ENCODE data around the gene GAS2.

GAS2 gene

GRCh38 chr11:22787055-22787454 is 120.6 kb downstream of the GAS2 start:
- no peak for DNase-seq (ENCODE audit: low read depth, low spot score)

GRCh38 chr11:22787551-22788162 is 121.2 kb downstream of the GAS2 start:
- peak; percentile 20 for DNase-seq (ENCODE audit: low read depth, low spot score)

GRCh38 chr11:22792497-22792896 is 126.1 kb downstream of the GAS2 start:
- DNase-seq (ENCODE audit: low read depth, low spot score), result peak; percentile 28

- no peak for DNase-seq (ENCODE audit: low read depth, low spot score)
Observed at GRCh38 chr11:22795914-22796313, 129.5 kb downstream of the GAS2 start.

GRCh38 chr11:22797047-22797446 is 130.6 kb downstream of the GAS2 start:
- no peak for DNase-seq (ENCODE audit: low read depth, low spot score)

GRCh38 chr11:22798901-22799300 is 132.5 kb downstream of the GAS2 start:
- DNase-seq (ENCODE audit: low read depth, low spot score), result no peak

GRCh38 chr11:22800482-22800881 is 134.1 kb downstream of the GAS2 start:
- no peak for DNase-seq (ENCODE audit: low read depth, low spot score)

GRCh38 chr11:22802861-22803260 is 136.4 kb downstream of the GAS2 start:
- DNase-seq (ENCODE audit: low read depth, low spot score), result no peak

- DNase-seq (ENCODE audit: low read depth, low spot score), result no peak
Observed at GRCh38 chr11:22807391-22807790, 141.0 kb downstream of the GAS2 start.

GRCh38 chr11:22807855-22808570 is 141.6 kb downstream of the GAS2 start:
- no peak for DNase-seq (ENCODE audit: low read depth, low spot score)

- no peak for DNase-seq (ENCODE audit: low read depth, low spot score)
Observed at GRCh38 chr11:22808571-22809197, 142.3 kb downstream of the GAS2 start.

- no peak for DNase-seq (ENCODE audit: low read depth, low spot score)
Observed at GRCh38 chr11:22809893-22810292, 143.5 kb downstream of the GAS2 start.

- DNase-seq (ENCODE audit: low read depth, low spot score), result no peak
Observed at GRCh38 chr11:22822203-22822602, 155.8 kb downstream of the GAS2 start.

GRCh38 chr11:22828373-22828772 is 162.0 kb downstream of the GAS2 start:
- DNase-seq (ENCODE audit: low read depth, low spot score), result no peak

- peak; percentile 86 for DNase-seq (ENCODE audit: low read depth, low spot score)
Observed at GRCh38 chr11:22829231-22830081, 163.0 kb downstream of the GAS2 start, which contains the start of gene SVIP. TSS of gene SVIP (minus strand) at chr11:22829801. CDS start at chr11:22829748, 53 bp downstream.

- no peak for DNase-seq (ENCODE audit: low read depth, low spot score)
Observed at GRCh38 chr11:22830082-22830414, 163.6 kb downstream of the GAS2 start.

- DNase-seq (ENCODE audit: low read depth, low spot score), result no peak
Observed at GRCh38 chr11:22832315-22833015, 166.1 kb downstream of the GAS2 start.

GRCh38 chr11:22846726-22847125 is 180.3 kb downstream of the GAS2 start:
- DNase-seq (ENCODE audit: low read depth, low spot score), result no peak

GRCh38 chr11:22851477-22851876 is 185.1 kb downstream of the GAS2 start:
- DNase-seq (ENCODE audit: low read depth, low spot score), result no peak

- no peak for DNase-seq (ENCODE audit: low read depth, low spot score)
Observed at GRCh38 chr11:22859756-22860155, 193.3 kb downstream of the GAS2 start.

- no peak for DNase-seq (ENCODE audit: low read depth, low spot score)
Observed at GRCh38 chr11:22860241-22860640, 193.8 kb downstream of the GAS2 start, which contains the start of gene CCDC179. TSS of gene CCDC179 (minus strand) at chr11:22860474. CDS start at chr11:22860421, 53 bp downstream.
